GM21737 (cell line): ENCODE results near the gene RUNX3.

ENCODE experiments used
- ATAC-seq: cut with Tn5 transposase; IDR thresholded peaks from one replicate; pipeline ENCODE4 v1.9.1; 2021; ENCODE audit warnings: mild to moderate bottlenecking, moderate library complexity; ENCODE audit not compliant: unreplicated experiment

The RUNX3 gene

GRCh38 chr1:24867084-24867870 is 62.8 kb downstream of the RUNX3 start:
- ATAC-seq = no peak

GRCh38 chr1:24866211-24867083 is 63.6 kb downstream of the RUNX3 start:
- ATAC-seq = no peak

- ATAC-seq = no peak
Observed at GRCh38 chr1:24865587-24865986, 64.5 kb downstream of the RUNX3 start.

- ATAC-seq = no peak
Observed at GRCh38 chr1:24865168-24865567, 64.9 kb downstream of the RUNX3 start.

GRCh38 chr1:24864370-24864777 is 65.7 kb downstream of the RUNX3 start:
- no peak for ATAC-seq

GRCh38 chr1:24862775-24863483 is 67.1 kb downstream of the RUNX3 start:
- no peak for ATAC-seq

GRCh38 chr1:24861821-24862727 is 68.0 kb downstream of the RUNX3 start:
- no peak for ATAC-seq

GRCh38 chr1:24860841-24861240 is 69.2 kb downstream of the RUNX3 start:
- ATAC-seq = no peak

GRCh38 chr1:24859063-24860010 is 70.7 kb downstream of the RUNX3 start:
- no peak for ATAC-seq

- ATAC-seq = no peak
Observed at GRCh38 chr1:24858277-24858676, 71.8 kb downstream of the RUNX3 start.

GRCh38 chr1:24857507-24858133 is 72.5 kb downstream of the RUNX3 start:
- ATAC-seq = no peak

- no peak for ATAC-seq
Observed at GRCh38 chr1:24856787-24857506, 73.1 kb downstream of the RUNX3 start.

- ATAC-seq = no peak
Observed at GRCh38 chr1:24855474-24855873, 74.6 kb downstream of the RUNX3 start.

- no peak for ATAC-seq
Observed at GRCh38 chr1:24853649-24854048, 76.4 kb downstream of the RUNX3 start.

GRCh38 chr1:24850328-24850920 is 79.7 kb downstream of the RUNX3 start:
- ATAC-seq = no peak

- ATAC-seq = no peak
Observed at GRCh38 chr1:24849672-24850295, 80.3 kb downstream of the RUNX3 start.
